Stimulated activated CD4-positive, alpha-beta T cell treated with anti-CD3 and anti-CD28 coated beads, Interleukin-1b, Interleukin-23, amount 100 ng/mL, for 48 hours (primary cell): ENCODE measurements around the gene ALDH6A1.
"Not testable (repeated sequence)": the region's sequence is repeated elsewhere in the genome, so short reads cannot be mapped to it uniquely, and the experiment has no call there.

Source experiments
- DNase-seq: peaks from one replicate; pipeline ENCODE4 v3.0.0-alpha.2; 2020

Gene ALDH6A1

DNA sequence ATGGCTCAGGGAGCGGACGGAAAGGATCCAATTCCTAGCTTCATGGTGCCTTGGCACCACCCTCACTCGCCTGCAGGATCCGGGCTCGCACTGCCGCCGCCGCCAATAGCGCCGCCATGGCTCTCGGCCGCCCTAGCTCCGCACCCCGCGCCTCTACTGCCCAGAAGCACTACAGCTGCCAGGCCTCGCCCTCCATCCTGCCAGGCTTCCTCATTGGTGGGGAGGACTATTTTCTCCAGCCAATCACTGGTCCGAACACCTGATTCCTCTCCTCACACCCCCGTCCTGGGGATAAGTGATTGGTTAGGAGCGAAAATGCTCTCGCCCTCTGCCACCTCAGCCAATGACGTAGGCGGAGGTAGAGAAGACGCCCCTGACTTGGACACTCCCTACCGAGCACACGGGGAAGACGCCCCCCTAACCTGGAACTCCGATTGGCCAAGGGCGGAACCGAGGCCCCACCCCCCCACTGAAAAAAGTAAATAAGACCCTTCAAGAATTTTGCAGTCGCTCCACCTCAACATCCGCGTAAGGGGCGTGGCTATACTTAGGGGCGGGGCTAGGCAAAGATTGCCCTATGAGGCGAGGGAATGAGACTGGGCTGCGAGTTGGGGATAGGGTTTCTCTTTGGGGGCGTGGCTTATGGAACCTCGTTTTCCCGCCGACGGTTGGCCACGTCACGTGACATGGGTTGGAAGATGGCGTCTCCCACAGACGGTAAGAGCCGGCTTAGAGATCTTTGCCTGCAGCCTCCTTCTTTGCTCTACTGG lies at the start of gene ALDH6A1, which contains the start of gene LIN52:
Gene ALDH6A1 (minus strand): TSS at position 177 of the 770 bp plus-strand sequence. CDS start 59 bp downstream, at position 118.
Gene LIN52 (plus strand): TSS at position 680 of the 770 bp plus-strand sequence. CDS start 19 bp downstream, at position 699.
- DNase-seq = peak; percentile 100

- DNase-seq = no peak
Observed at GRCh38 chr14:74127634-74128033, 43.4 kb upstream of the ALDH6A1 start.

DNA sequence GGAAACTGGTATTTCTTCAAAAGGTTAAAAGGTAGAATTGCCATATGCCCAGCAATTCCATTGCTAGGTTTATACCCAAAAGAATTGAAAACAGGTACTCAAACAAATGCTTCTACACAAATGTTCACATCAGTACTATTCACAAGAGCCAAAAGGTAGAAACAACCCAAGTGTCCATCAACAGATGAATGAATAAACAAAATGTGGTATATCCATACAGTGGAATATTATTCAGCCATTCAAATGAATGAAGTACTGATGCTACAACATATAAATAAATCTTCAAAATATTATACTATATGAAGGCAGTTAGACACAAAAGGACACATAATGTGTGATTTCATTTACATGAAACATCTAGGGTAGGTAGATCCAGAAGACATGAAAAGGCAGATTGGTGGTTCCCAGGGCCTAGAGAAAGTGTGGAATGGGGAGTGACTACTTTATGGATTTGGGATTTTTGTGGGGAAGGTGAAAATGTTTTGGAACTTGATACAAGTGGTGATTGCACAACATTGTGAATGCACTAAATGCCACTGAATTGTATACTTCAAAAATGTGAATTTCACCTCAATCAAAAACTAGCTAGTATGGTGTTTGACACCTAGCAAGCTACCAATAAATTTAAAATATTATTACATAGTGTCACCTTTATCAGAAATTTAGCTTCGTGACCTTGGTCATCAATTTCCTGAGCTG lies 42.2 kb upstream of the ALDH6A1 start:
- DNase-seq = no peak

DNA sequence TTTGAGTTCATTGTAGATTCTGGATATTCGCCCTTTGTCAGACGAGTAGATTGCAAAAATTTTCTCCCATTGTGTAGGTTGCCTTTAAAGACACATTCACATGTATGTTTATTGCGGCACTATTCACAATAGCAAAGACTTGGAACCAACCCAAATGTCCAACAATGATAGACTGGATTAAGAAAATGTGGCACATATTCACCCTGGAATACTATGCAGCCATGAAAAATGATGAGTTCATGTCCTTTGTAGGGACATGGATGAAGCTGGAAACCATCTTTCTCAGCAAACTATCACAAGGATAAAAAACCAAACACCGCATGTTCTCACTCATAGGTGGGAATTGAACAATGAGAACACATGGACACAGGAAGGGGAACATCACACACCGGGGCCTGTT lies 41.2 kb upstream of the ALDH6A1 start:
- DNase-seq = not testable (repeated sequence)

GRCh38 chr14:74111395-74112216 lies 27.4 kb upstream of the ALDH6A1 start:
- not testable (repeated sequence) for DNase-seq

GRCh38 chr14:74109369-74109768 lies 25.1 kb upstream of the ALDH6A1 start:
- DNase-seq = no peak

GRCh38 chr14:74105381-74105780 lies 21.1 kb upstream of the ALDH6A1 start:
- no peak for DNase-seq

- DNase-seq = no peak
Observed at GRCh38 chr14:74089251-74090020, 5.2 kb upstream of the ALDH6A1 start.

- no peak for DNase-seq
Observed at GRCh38 chr14:74085828-74086227, 1.6 kb upstream of the ALDH6A1 start.

GRCh38 chr14:74085047-74085637 lies 889 bp upstream of the ALDH6A1 start:
- peak; percentile 51 for DNase-seq

DNA sequence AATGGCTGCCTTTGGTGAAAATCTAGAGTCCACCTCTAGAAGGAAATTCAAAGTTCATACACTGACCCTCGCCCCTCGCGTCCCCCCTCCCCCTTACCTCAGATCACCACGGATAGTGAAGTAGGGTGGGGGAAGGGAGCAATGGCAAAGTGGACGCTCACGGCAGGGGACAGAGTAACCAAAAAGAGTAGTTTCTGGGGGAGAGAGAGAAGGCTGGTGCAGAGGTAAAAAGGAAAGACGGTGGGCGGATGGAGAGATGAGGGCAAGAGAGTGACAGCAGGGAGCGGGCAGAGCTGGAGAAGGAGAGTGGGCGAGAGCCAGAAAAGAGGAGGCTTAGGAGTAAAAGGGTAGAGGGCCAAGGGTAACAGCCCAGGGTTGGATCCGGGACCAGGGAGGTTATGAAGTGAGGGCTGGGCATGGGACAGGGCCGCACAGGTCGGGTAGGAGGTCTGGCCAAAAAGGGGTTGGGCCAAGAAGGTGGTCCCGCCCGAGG lies 423 bp downstream of the ALDH6A1 start:
- no peak for DNase-seq

DNA sequence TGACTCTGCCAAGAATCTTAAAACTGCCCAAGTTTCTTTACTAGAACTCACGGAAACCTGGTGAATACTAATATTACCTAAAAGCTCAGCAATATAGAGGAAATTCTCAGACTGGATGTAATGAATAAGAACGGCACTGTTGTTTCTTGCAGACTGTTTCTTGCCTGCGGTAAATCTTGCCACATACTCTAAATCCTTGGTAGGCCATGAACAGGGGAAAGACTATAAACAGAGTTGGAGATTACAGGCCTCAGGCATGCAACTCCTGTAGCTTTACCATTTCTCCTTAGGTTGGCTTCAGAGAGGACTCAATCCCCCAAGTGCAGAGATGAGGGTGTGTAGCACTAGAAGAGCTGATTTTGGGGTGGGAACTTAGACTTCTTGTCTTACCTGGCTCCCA lies 1.1 kb downstream of the ALDH6A1 start:
- no peak for DNase-seq

DNA sequence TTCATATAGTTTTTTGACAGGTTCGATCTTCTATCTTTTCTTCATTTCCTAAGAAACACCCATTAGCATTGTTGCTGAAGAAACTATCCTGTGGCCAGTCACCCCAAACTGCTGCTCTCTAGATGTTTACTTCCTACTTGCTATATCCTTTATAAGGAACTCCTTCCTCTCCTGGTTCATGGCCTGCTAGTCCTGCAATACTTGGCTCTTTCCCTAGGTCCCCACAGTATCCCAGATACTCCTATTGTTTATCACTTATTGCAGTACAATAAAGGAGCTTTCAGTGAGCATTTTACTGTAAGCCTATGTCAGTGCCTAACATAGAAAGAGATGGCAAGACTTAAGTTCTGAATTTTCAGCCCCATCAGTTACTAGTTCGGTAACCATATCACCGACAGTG lies 2.8 kb downstream of the ALDH6A1 start:
- no peak for DNase-seq

- DNase-seq = no peak
Observed at GRCh38 chr14:74080820-74081460, 3.3 kb downstream of the ALDH6A1 start.

DNA sequence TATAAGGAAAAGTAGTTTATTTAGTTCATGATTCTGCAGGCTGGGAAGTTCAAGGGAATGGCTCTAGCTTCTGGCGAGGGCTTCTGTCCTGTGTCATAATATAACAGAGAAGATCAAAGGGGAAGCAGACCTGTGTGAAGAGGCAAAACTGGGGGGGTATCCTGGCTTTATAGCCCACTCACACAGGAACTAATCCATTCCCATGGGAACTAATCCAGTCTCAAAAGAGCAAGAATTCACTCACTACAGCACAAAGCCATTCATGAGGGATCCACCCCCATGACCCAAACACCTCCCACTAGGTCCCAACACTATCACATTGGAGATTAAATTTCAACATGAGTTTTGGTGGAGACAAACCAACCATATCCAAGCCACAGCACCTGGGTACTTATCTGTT lies 6.9 kb downstream of the ALDH6A1 start:
- no peak for DNase-seq

- no peak for DNase-seq
Observed at GRCh38 chr14:74065746-74066575, 18.3 kb downstream of the ALDH6A1 start.

DNA sequence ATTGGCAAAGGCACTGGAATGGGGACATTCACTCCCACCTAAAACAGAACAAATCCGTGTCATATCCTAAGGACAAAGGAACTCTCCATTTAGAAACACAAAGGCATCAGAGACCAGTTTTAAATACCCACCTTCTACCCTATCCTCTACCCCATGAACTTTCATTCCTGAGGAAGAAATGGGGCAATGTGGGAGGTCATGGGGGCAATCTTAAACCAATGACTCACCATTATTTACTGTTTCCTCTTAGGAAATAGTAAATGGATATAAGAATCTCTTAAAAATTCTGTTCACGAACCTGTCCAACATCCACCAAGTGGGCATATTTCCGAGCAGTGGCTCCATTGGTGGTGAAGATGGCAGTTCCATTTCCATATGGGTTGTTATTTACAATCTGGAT lies 19.4 kb downstream of the ALDH6A1 start:
- DNase-seq = no peak

- no peak for DNase-seq
Observed at GRCh38 chr14:74064426-74064825, 19.8 kb downstream of the ALDH6A1 start.

DNA sequence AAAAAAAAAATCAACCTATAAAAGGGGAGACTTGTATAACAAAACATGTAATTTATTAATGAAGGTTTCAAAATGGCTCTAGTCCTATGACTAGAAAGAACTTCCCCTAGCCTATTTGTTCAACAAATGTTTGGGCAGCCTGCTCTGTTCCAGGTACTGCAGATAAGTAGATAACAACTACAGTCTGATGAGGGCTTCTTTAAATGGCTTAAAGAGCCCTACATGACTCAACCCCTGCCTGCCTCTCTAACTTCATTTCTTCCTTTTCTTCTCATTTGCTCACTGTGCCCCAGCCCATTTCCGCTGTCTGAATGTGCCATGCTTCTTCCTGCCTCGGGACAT lies 21.5 kb downstream of the ALDH6A1 start:
- no peak for DNase-seq

DNA sequence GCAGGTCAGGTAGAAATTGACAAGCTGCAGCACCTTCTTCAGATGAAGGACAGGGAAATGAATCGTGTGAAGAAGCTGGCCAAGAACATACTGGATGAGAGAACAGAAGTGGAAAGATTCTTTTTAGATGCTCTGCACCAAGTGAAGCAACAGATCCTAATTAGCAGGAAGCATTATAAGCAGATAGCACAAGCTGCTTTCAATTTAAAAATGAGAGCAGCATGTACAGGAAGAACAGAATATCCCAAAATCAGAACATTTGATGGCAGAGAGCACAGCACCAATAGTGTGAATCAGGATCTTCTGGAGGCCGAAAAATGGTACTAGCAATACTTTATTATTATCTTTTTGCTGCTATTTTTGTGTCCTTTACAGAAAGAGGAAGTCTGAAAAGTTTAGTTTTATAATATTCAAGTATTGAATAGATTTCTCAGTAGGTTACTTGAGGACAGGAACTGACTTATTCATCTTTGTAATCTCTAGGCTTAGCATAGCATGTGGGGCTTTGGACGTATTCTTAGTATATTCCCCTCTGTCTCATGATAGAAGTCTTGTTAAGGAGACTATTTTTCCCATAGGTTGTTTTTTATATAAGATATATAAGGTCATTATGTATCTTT lies 34.3 kb downstream of the ALDH6A1 start:
- DNase-seq = no peak
